Esophagus muscularis mucosa (tissue), 4 donors: ENCODE data around the gene ARHGEF18. TPM values are rescaled to one million over a fixed set of nuclear protein-coding genes. Genes with fewer than 3 reads are reported as not detected.

Source experiments
- DNase-seq: peaks from one replicate; pipeline ENCODE4 v3.0.0-alpha.2; 2017; ENCODE audit errors: extremely low spot score
- H3K27ac ChIP-seq, 4 donors: fragments of 200-600 bp; sonication (generic); replicated peaks in 1 of 4; 1 replicate in 3 of 4; 2 replicates in 1 of 4; pipeline ENCODE4 v1.5.1; 2016 to 2019; ENCODE audit warnings: mild to moderate bottlenecking in 1 of 4
- H3K27me3 ChIP-seq, 4 donors: fragments of 200-600 bp; sonication (generic); one replicate each; pipeline versions ENCODE4 v1.5.1 to v1.6.0; 2016 to 2019
- H3K36me3 ChIP-seq, 4 donors: fragments of 200-600 bp; sonication (generic); one replicate each; pipeline ENCODE4 v1.5.1; 2016 to 2019
- H3K4me1 ChIP-seq, 4 donors: fragments of 200-600 bp; sonication (generic); one replicate each; pipeline ENCODE4 v1.5.1; 2016 to 2019
- H3K4me3 ChIP-seq, 4 donors: fragments of 200-600 bp; sonication (generic); 1 replicate in 2 of 4; 2 replicates in 2 of 4; pipeline ENCODE4 v1.5.1; 2016 to 2019; ENCODE audit warnings: mild to moderate bottlenecking in 4 of 4, moderate library complexity in 1 of 4
- H3K9me3 ChIP-seq, 4 donors: fragments of 200-600 bp; sonication (generic); 1 replicate in 3 of 4; 2 replicates in 1 of 4; pipeline ENCODE4 v1.5.1; 2016 to 2019
- CTCF ChIP-seq, 3 experiments: fragments of 200-600 bp in 2 of 3; fragments of 450-650 bp in 1 of 3; sonication (generic) in 2 of 3; IDR thresholded peaks; one replicate each; pipeline ENCODE4 v1.5.1; 2017 to 2019; ENCODE audit warnings: antibody characterized with exemption in 3 of 3, mild to moderate bottlenecking in 2 of 3, moderate library complexity in 1 of 3
- EP300 ChIP-seq: sonication (generic); formaldehyde crosslinking; IDR thresholded peaks from one replicate; pipeline ENCODE4 v1.6.1; 2017; ENCODE audit warnings: antibody characterized with exemption
- POLR2A ChIP-seq: fragments of 450-650 bp; IDR thresholded peaks from one replicate; pipeline ENCODE4 v1.6.1; 2017; ENCODE audit warnings: antibody characterized with exemption, moderate library complexity, mild to moderate bottlenecking, low read depth
- POLR2AphosphoS5 ChIP-seq, 2 donors: sonication (generic); formaldehyde crosslinking; IDR thresholded peaks; one replicate each; pipeline ENCODE4 v1.6.1; 2017; ENCODE audit warnings: antibody characterized with exemption in 2 of 2
- WGBS: methylation state at CpG from one replicate; pipeline ENCODE4 v1.1.5; 2018; 5-methylcytosine and 5-hydroxymethylcytosine counted together
- intact Hi-C: fragments of 100-400 bp; cut with DNase I; formaldehyde crosslinking; loops from one replicate; pipeline ENCODE4 v1.15.1; 2023
- total RNA-seq, 4 donors: library from RNA; depleted of rRNA; stranded (reverse); fragments of >200 nt; gene quantifications; one replicate each; pipeline versions ENCODE4 v1.1.0 to v1.2.1, GENCODE V29; 2016

ARHGEF18 gene
- total RNA-seq, 4 donors from 2014 or later, result 25.0 to 40.3 (median 29.4) TPM

GRCh38 chr19:7311911-7312310 lies 36.8 kb upstream of the ARHGEF18 start:
- no peaks in the 10 kb centered on the region for H3K4me1 ChIP-seq
- no peaks in the 10 kb centered on the region for H3K9me3 ChIP-seq
- H3K4me3 ChIP-seq, result no peak overlapping the region
- TF ChIP-seq EP300 (no peak), POLR2AphosphoS5 (IDR thresholded peaks at IDR 0.05) (no peak), CTCF (IDR thresholded peaks at IDR 0.05) (no peak), POLR2A (no peak)
- no peaks in the 10 kb centered on the region for H3K27me3 ChIP-seq
- intact Hi-C loops, result no loop called here
- no peaks in the 10 kb centered on the region for H3K36me3 ChIP-seq
- WGBS, result 94% methylated on average over 12 of the region's 12 CpGs
- DNase-seq, result no peak
- no peak overlapping the region for H3K27ac ChIP-seq

GRCh38 chr19:7312816-7313215 lies 35.9 kb upstream of the ARHGEF18 start:
- H3K4me1 ChIP-seq, result no peaks in the 10 kb centered on the region
- no peak for DNase-seq
- H3K4me3 ChIP-seq, result no peak overlapping the region
- peaks cover 0 to under 1% (median 0%) of the 10 kb centered on the region in 4 donors for H3K9me3 ChIP-seq
- no peak overlapping the region for H3K27ac ChIP-seq
- TF ChIP-seq EP300, result no peak
- TF ChIP-seq POLR2AphosphoS5 (IDR thresholded peaks at IDR 0.05), result no peak
- no peak for TF ChIP-seq CTCF (IDR thresholded peaks at IDR 0.05)
- no peaks in the 10 kb centered on the region for H3K27me3 ChIP-seq
- 69% methylated on average over 7 of the region's 7 CpGs for WGBS
- intact Hi-C loops, result no loop called here
- H3K36me3 ChIP-seq, result no peaks in the 10 kb centered on the region

GRCh38 chr19:7318176-7318575 lies 30.6 kb upstream of the ARHGEF18 start:
- H3K4me3 ChIP-seq, result no peak overlapping the region
- 49% methylated on average over 2 of the region's 2 CpGs for WGBS
- no peaks in the 10 kb centered on the region for H3K4me1 ChIP-seq
- H3K27ac ChIP-seq, result no peak overlapping the region
- H3K27me3 ChIP-seq, result no peaks in the 10 kb centered on the region
- no peaks in the 10 kb centered on the region for H3K36me3 ChIP-seq
- intact Hi-C loops, result no loop called here
- DNase-seq, result no peak
- peaks cover 0 to 8% (median 5%) of the 10 kb centered on the region in 4 donors for H3K9me3 ChIP-seq
- TF ChIP-seq CTCF (IDR thresholded peaks at IDR 0.05), result no peak
- TF ChIP-seq POLR2A, result no peak
- no peak for TF ChIP-seq POLR2AphosphoS5 (IDR thresholded peaks at IDR 0.05)
- no peak for TF ChIP-seq EP300

GRCh38 chr19:7326105-7326877 lies 22.4 kb upstream of the ARHGEF18 start:
- Histone ChIP-seq H3K36me3 (no peaks in the 10 kb centered on the region), H3K27ac (no peak overlapping the region), H3K27me3 (no peaks in the 10 kb centered on the region), H3K9me3 (peaks cover 0 to 4% (median 0%) of the 10 kb centered on the region in 4 donors), H3K4me3 (no peak overlapping the region), H3K4me1 (no peaks in the 10 kb centered on the region)
- DNase-seq, result no peak
- intact Hi-C loops, result no loop called here
- WGBS, result 76% methylated on average over 10 of the region's 10 CpGs
- TF ChIP-seq CTCF (IDR thresholded peaks at IDR 0.05) (peak in 1 of 3 experiments; percentile 38), EP300 (no peak)

GRCh38 chr19:7327802-7328201 lies 20.9 kb upstream of the ARHGEF18 start:
- no peak for TF ChIP-seq CTCF (IDR thresholded peaks at IDR 0.05)
- TF ChIP-seq EP300, result no peak
- WGBS, result 66% methylated on average over 1 of the region's 1 CpG
- Histone ChIP-seq H3K9me3 (peaks cover 0 to 4% (median 0%) of the 10 kb centered on the region in 4 donors), H3K36me3 (no peaks in the 10 kb centered on the region), H3K27me3 (no peaks in the 10 kb centered on the region), H3K4me3 (no peak overlapping the region), H3K27ac (no peak overlapping the region), H3K4me1 (no peaks in the 10 kb centered on the region)
- intact Hi-C loops, result no loop called here
- DNase-seq, result no peak
